Measurements from ENCODE around the gene GPR62.
A peak's percentile ranks its signal among the peaks of the same experiment; 100 is the strongest.

GPR62 gene

DNA sequence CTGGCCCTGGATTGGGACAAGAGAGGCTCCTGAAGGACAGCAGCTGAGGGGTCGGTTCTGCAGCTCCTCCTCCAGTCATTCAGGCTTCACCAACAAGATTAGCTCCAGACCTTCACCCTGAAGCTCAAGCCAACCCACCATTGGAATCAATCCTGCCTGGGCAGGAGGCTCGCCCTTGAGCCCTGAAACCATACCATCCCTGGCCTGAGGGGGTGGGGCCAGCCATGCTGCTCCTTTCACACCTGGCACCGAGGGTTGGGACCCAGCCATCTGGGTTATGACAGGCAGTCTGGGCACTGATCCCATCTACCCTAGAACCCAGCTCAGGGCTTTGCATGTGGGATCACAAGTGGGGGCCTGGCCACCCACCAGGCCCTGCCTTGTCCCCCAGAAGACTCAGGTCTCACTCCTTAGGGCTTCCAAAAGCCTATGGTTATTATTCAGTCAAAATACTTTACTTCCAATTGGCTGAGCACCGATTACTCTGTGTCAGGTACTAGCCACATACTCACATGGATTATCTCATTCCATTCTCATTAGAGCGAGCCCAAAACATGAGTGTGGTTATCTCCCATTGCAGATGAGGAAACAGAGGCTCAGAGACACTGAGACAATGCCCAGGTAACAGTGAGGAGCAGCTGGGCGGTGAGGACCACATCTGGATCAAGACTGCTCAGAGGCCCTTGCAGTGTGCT lies 15.6 kb downstream of the GPR62 start:
- Mint-ChIP-seq H3K4me1 (peaks cover 52% of the 10 kb centered on the region), H3K4me3 (no peak overlapping the region), H3K36me3 (peaks cover 20% of the 10 kb centered on the region), H3K27ac (peak overlapping the region; percentile 73), H3K9me3 (no peaks in the 10 kb centered on the region)
- DNase-seq (ENCODE audit: low spot score in 2 of 2) (no peak), ATAC-seq (no peak)

DNA sequence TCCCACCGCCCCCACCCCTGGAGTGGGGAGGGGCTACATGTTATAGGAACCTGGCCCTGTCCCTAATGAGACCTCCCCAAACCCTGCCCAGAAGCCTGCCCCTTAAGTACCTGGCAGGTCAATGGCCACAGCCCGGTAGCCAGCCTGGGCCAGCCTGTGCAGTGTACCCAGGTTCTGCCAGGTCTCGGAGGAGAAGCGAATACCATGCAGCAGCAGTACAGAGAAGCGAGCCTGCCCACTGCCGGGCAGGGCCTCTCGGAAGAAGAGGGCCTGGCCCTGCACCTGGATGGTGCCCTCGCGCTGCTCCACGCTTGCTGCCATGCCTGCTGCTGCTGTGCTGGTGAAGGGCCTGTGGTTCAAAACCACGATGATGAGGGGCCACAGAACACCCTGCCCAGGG lies 16.2 kb downstream of the GPR62 start:
- Mint-ChIP-seq H3K4me1 (peaks cover 50% of the 10 kb centered on the region), H3K4me3 (no peak overlapping the region), H3K36me3 (peaks cover 20% of the 10 kb centered on the region), H3K9me3 (no peaks in the 10 kb centered on the region), H3K27ac (peak overlapping the region; percentile 40)
- DNase-seq (ENCODE audit: low spot score in 2 of 2) = no peak
- ATAC-seq = no peak

DNA sequence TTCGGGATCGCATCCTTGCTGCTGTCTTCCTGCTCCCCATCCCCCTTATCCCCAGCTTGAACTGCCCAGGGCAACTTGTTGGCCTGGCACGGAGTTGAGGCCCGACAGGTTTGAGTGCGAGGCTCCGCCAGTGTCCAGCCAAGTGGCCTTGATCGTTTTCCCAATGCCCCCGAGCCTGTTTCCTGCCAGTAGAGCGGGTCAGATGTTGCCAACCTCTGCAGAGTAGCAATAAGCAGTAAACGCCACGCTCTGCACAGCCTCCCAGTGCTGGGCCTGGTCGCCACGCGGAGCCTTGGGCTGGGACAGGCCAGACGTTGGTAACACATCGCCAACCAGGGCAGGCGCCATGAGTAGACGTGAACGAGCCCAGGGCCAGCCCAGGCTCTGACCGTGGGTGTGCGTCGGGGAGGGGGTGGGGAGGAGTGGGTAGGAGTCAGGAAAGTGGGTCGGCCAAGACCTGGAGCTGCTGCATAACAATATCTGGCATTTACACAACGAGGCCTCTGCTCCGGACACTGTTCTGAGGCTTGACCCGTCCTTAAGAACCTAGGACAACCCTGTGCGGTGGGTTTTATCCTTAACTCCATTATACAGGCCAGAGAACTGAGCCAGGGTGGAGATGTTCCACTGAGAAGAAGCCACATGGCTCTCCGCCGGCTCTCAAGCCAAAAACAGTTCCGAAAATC lies 19.2 kb downstream of the GPR62 start:
- peak overlapping the region; percentile 82 for H3K4me3 Mint-ChIP-seq
- peaks cover 42% of the 10 kb centered on the region for H3K4me1 Mint-ChIP-seq
- peak overlapping the region; percentile 96 for H3K27ac Mint-ChIP-seq
- ATAC-seq (peak; percentile 43), DNase-seq (ENCODE audit: low spot score in 2 of 2) (peak in 1 of 2 donors; percentile 69)
- H3K9me3 Mint-ChIP-seq = no peaks in the 10 kb centered on the region
- H3K36me3 Mint-ChIP-seq = peaks cover 20% of the 10 kb centered on the region

DNA sequence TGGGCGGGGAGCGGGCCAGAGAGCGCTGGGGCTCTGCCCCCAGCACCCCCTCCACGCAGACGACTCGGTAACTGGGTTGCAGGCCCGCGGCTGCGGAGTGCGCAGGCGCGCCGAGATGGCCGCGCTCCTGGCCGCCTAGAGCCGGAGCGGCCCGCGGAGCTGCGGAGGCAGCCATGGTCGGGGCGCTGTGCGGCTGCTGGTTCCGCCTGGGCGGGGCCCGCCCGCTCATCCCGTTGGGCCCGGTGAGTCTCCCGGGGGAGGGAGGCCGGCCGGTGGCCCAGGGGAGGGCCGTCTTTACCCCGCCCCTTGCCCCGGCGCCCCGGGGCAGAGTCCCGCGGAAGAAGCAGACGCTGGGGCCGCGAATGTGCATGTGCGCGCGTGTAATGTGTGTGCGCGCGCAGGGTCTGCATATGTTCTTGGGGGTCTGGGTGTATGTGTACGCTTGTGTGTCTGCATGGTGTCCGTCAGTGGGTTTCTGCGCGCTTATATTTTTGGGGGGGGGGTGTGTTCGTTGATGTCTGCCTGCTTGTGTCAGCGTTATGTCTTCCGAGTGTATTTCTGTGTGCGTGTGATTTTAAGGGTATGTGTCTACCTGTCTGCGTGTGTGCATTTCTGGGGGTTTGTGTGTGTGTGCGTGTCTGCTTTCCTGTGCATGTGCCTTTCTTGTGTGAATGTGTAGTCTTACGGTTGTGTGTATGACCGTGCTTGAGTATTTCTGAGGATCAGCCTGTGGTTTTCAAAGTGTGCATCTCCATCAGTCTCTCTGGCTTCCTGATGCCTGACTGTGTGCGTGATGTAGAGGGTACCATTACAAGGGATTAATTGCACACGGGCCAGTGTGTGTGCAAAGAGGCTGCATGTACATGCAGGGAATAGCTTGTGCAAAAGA lies 20.0 kb downstream of the GPR62 start, which contains the start of gene ABHD14A:
ABHD14A (plus strand) TSS at position 102 of the 889 bp plus-strand sequence; CDS start at position 174, 72 bp downstream.
- no peaks in the 10 kb centered on the region for H3K9me3 Mint-ChIP-seq
- H3K36me3 Mint-ChIP-seq = peaks cover 20% of the 10 kb centered on the region
- H3K27ac Mint-ChIP-seq = peak within 1 kb of the TSS; percentile 96
- ATAC-seq (peak; percentile 83), DNase-seq (ENCODE audit: low spot score in 2 of 2) (peak; percentile 65 to 86)
- peak within 1 kb of the TSS; percentile 82 for H3K4me3 Mint-ChIP-seq
- H3K4me1 Mint-ChIP-seq = peaks cover 42% of the 10 kb centered on the region

DNA sequence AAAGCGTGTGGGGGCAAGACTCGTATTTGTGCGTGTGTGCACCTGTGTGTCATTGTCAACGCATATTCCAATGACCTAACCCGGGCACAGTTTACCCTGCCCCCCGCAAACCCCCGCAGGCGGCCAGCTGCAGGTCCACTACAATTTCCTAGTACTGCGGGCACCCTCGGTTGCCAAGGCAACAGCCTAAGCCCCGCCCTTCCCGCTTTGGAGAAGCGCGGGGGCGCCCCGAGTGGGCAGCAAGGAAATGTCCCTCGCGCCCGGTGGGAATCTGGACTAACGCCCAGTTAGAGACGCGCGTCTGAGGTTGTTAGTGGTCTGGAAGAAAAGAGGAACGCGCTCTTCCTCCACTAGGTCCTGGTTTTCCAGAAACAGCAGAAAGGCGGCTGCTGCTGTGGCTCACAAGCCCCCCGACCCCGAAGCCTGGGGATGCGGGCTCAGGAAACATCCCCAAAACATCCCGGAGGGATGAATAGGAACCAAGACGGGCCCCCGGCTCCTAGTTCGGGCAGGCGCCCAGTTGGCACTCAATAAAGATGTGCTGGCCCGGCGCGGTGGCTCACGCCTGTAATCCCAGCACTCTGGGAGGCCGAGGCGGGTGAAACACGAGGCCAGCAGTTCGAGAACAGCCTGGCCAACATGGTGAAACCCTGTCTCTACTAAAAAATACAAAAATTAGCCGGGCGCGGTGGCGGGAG lies 20.8 kb downstream of the GPR62 start:
- DNase-seq (ENCODE audit: low spot score in 2 of 2) (no peak), ATAC-seq (no peak)
- peak overlapping the region; percentile 82 for H3K4me3 Mint-ChIP-seq
- peak overlapping the region; percentile 96 for H3K27ac Mint-ChIP-seq
- H3K4me1 Mint-ChIP-seq = peaks cover 46% of the 10 kb centered on the region
- no peaks in the 10 kb centered on the region for H3K9me3 Mint-ChIP-seq
- H3K36me3 Mint-ChIP-seq = peaks cover 21% of the 10 kb centered on the region

DNA sequence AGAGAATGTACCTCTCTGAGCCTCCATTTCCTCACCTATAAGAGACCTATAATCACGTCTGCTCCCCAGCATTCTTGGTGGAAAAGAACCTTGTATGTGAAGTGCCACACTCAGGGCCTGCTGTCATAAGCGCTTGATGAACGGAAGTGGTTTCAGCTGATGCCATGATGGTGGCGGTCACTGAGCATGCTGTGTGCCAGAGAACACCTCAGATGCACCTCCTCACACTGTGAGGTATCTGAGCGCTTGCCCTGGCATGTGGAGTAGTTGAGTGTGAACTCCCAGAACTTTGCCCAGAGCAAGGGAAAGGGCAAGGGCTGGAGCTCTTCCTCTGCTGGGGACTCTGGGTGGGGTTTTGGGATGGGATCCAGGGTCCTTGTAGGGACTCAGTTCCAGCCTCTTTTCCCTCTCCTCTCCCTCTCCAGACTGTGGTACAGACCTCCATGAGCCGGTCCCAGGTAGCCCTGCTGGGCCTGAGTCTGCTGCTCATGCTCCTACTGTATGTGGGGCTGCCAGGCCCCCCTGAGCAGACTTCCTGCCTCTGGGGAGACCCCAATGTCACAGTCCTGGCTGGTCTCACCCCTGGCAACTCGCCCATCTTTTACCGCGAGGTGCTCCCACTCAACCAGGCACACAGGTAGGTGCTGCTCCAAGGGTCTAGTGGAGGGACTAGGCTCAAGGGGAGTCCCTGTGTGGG lies 22.4 kb downstream of the GPR62 start:
- no peaks in the 10 kb centered on the region for H3K9me3 Mint-ChIP-seq
- H3K4me1 Mint-ChIP-seq = peaks cover 57% of the 10 kb centered on the region
- peaks cover 22% of the 10 kb centered on the region for H3K36me3 Mint-ChIP-seq
- peak; percentile 52 for ATAC-seq
- DNase-seq (ENCODE audit: low spot score in 2 of 2) = no peak
- peak overlapping the region; percentile 31 for H3K4me3 Mint-ChIP-seq
- peak overlapping the region; percentile 77 for H3K27ac Mint-ChIP-seq

DNA sequence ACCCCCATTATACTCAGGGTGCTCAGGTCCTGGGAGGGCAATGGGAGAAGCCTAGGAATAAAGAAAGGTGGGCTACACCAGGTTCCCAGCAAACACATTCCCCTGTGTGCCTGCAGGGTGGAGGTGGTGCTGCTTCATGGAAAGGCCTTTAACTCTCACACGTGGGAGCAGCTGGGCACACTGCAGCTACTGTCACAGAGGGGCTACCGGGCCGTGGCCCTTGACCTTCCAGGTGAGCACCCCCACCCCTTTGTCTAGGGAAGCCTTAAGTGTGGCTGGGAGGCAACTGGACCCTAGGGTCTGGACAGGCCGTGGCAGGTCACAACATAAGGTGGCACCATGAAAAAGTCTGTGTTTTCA lies 22.9 kb downstream of the GPR62 start:
- Mint-ChIP-seq H3K36me3 (peaks cover 22% of the 10 kb centered on the region), H3K4me3 (no peak overlapping the region), H3K27ac (peak overlapping the region; percentile 77), H3K9me3 (no peaks in the 10 kb centered on the region), H3K4me1 (peaks cover 62% of the 10 kb centered on the region)
- ATAC-seq (no peak), DNase-seq (ENCODE audit: low spot score in 2 of 2) (no peak)

DNA sequence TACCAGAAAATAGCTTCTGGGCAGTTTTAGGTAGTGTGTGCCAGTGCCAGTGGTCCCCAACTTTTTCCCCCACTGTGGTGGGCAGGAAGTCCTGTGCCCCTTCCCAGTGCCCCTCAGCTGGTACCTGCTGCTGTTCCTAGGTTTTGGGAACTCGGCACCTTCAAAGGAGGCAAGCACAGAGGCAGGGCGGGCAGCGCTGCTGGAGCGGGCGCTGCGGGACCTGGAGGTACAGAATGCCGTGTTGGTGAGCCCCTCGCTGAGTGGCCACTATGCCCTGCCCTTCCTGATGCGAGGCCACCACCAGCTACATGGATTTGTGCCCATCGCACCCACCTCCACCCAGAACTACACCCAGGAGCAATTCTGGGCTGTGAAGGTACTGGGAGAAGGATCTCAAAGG lies 25.1 kb downstream of the GPR62 start:
- peaks cover 13% of the 10 kb centered on the region for H3K36me3 Mint-ChIP-seq
- DNase-seq (ENCODE audit: low spot score in 2 of 2) (no peak), ATAC-seq (no peak)
- no peak overlapping the region for H3K27ac Mint-ChIP-seq
- H3K4me3 Mint-ChIP-seq = no peak overlapping the region
- no peaks in the 10 kb centered on the region for H3K9me3 Mint-ChIP-seq
- H3K4me1 Mint-ChIP-seq = peaks cover 55% of the 10 kb centered on the region

DNA sequence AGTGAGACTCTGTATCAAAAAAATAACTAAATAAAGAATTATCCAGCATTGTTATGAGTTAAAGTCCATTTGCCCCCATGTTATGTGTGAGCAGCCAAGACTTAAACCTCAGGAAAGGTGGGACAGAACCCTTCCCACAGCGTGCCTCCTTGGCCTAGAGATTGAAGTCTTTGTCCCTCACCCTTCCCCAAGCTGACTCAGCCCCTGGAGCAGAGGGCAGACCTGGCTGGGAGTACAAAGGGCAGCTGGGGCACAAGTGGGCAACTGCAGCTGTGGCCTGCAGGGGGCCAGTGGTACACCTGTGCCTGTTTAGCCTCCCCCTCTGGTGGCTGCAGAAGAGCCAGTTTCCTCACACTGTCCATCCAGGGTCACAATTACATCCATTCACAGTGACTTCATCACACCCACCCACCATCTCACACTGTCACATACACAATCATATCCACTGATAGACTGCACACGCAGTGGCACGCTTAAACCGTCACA lies 27.2 kb downstream of the GPR62 start:
- DNase-seq (ENCODE audit: low spot score in 2 of 2) (peak in 1 of 2 donors; percentile 68), ATAC-seq (peak; percentile 47)
- H3K4me3 Mint-ChIP-seq = peak overlapping the region; percentile 85
- peaks cover 8% of the 10 kb centered on the region for H3K36me3 Mint-ChIP-seq
- H3K27ac Mint-ChIP-seq = peak overlapping the region; percentile 96
- peaks cover 36% of the 10 kb centered on the region for H3K4me1 Mint-ChIP-seq
- H3K9me3 Mint-ChIP-seq = no peaks in the 10 kb centered on the region

DNA sequence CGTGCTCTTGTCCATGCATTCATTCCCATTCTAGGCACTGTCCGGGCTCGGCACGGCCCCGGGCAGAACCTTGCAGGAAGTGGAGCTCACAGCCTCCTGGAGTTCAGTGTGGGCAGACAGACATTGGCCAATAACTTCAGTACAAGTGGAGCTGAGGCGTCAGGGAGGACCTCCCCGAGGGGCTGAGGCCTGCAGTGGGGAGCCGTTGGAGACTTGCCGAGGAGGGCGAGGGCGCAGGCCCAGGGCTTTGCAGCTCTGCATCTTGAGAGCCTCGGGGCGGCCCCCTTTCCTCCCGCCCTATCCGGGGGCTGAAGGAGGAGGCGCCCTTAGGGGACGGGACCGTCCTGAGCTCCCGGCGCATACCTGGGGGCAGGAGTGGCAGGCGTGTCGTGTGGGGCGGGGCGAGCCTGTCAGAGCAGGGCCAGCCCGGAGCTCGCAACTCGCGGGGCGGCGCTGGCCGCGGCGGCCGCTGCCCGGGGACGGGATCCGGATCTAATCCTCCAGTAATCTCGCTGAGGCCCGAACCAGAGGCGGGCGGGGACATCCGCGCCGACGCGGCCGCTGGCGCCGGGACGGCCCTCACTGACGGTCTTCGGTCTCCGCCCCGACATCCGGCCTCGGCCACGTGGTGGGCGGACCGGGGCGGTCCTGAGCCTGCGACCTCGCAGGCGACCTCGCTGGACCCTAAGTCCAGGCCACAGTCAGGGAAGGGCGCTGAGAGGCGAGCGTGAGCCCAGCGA lies 27.8 kb downstream of the GPR62 start, which contains the start of gene ACY1:
ACY1 (plus strand) TSS at position 698 of the 740 bp plus-strand sequence. CDS start 530 bp downstream, outside the sequence.
- peak within 1 kb of the TSS; percentile 85 for H3K4me3 Mint-ChIP-seq
- H3K36me3 Mint-ChIP-seq = peaks cover 11% of the 10 kb centered on the region
- DNase-seq (ENCODE audit: low spot score in 2 of 2) = peak; percentile 71 to 90
- H3K4me1 Mint-ChIP-seq = peaks cover 31% of the 10 kb centered on the region
- H3K27ac Mint-ChIP-seq = peak within 1 kb of the TSS; percentile 96
- no peaks in the 10 kb centered on the region for H3K9me3 Mint-ChIP-seq
- peak; percentile 87 for ATAC-seq

DNA sequence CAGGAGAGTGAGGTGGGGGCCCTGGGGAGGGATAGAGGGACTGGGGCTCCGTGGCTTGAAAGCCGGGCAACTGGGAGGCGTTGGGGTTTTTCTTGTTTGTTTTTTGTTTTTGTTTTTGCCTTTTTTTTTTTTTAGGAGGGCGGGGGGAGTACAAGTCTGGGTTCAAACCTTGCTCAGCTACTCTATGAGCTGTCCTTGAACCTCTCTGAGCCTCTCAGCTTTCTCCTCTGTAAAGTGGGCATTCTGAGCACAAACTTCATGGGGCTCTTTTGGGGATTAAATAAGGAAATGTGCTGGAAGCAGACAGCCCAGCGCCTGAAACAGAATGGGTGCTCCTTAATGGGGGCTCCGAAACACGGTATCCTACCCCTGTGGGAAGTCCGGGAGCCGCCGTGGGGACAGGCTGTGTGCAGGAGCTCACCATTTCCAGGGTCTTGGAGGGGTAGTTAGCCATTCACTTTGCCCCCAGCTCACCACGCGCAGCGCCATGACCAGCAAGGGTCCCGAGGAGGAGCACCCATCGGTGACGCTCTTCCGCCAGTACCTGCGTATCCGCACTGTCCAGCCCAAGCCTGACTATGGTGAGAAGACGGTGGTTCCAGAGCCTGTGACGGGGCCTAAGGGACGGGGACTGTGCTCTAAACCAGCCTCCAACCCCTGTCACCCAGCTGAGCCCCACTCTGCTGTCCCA lies 28.5 kb downstream of the GPR62 start:
- Mint-ChIP-seq H3K36me3 (peaks cover 18% of the 10 kb centered on the region), H3K27ac (peak overlapping the region; percentile 96), H3K4me1 (peaks cover 35% of the 10 kb centered on the region), H3K4me3 (peak overlapping the region; percentile 85), H3K9me3 (no peaks in the 10 kb centered on the region)
- ATAC-seq (peak; percentile 1), DNase-seq (ENCODE audit: low spot score in 2 of 2) (no peak)

DNA sequence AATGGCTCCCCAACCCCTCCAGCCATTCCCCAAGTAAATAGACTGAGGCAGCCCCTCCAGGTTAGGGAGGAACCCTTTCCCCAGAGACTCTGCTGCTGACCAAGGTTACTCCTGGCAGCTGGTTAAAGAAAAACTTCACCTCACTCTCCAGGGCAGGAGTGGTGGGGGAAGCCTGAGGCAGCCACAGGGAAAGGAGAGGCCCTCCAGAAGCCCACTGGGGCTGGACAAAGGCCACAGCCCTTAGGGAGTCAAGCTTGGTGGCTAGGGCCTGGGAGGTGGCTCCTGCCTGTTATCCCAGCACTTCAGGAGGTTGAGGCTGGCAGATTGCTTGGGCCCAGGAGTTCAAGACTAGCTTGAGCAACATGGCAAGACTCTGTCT lies 29.1 kb downstream of the GPR62 start:
- DNase-seq (ENCODE audit: low spot score in 2 of 2) = no peak
- no peaks in the 10 kb centered on the region for H3K9me3 Mint-ChIP-seq
- H3K36me3 Mint-ChIP-seq = peaks cover 24% of the 10 kb centered on the region
- peak overlapping the region; percentile 85 for H3K4me3 Mint-ChIP-seq
- H3K27ac Mint-ChIP-seq = peak overlapping the region; percentile 96
- no peak for ATAC-seq
- peaks cover 40% of the 10 kb centered on the region for H3K4me1 Mint-ChIP-seq

DNA sequence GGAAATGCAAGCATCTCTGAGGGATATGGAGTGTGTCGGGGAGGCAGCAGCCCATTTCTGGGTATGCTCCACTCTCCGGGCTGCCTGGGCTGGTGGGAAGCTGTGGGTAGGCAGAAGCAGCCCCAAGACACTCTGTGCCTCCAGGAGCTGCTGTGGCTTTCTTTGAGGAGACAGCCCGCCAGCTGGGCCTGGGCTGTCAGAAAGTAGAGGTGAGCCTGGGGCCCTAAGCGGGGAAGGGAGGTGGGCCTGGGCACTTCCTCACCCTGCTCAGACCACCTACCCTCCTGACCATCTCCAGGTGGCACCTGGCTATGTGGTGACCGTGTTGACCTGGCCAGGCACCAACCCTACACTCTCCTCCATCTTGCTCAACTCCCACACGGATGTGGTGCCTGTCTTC lies 29.9 kb downstream of the GPR62 start:
- Mint-ChIP-seq H3K9me3 (no peaks in the 10 kb centered on the region), H3K4me1 (peaks cover 40% of the 10 kb centered on the region), H3K27ac (peak overlapping the region; percentile 96), H3K4me3 (no peak overlapping the region), H3K36me3 (peaks cover 26% of the 10 kb centered on the region)
- no peak for DNase-seq (ENCODE audit: low spot score in 2 of 2)
- ATAC-seq = no peak
